ENCODE measurements around the gene FGF21.

Gene FGF21

GRCh38 chr19:48728911-48729664 is 26.2 kb upstream of the FGF21 start:
- DNase-seq (ENCODE audit: low read depth), result no peak

GRCh38 chr19:48731452-48731851 is 23.9 kb upstream of the FGF21 start:
- no peak for DNase-seq (ENCODE audit: low read depth)

GRCh38 chr19:48734625-48735024 is 20.7 kb upstream of the FGF21 start:
- no peak for DNase-seq (ENCODE audit: low read depth)

- DNase-seq (ENCODE audit: low read depth), result no peak
Observed at GRCh38 chr19:48735031-48735615, 20.2 kb upstream of the FGF21 start.

GRCh38 chr19:48737360-48737998 is 17.8 kb upstream of the FGF21 start:
- DNase-seq (ENCODE audit: low read depth), result no peak

- no peak for DNase-seq (ENCODE audit: low read depth)
Observed at GRCh38 chr19:48738557-48739403, 16.5 kb upstream of the FGF21 start.

GRCh38 chr19:48739404-48740163 is 15.7 kb upstream of the FGF21 start:
- DNase-seq (ENCODE audit: low read depth), result no peak

GRCh38 chr19:48740164-48740972 is 15.0 kb upstream of the FGF21 start, which contains the start of gene RASIP1:
Gene RASIP1 (minus strand): TSS chr19:48740610. CDS start chr19:48740282, 328 bp downstream.
- DNase-seq (ENCODE audit: low read depth), result no peak

GRCh38 chr19:48741129-48741999 is 14.0 kb upstream of the FGF21 start:
- no peak for DNase-seq (ENCODE audit: low read depth)

- no peak for DNase-seq (ENCODE audit: low read depth)
Observed at GRCh38 chr19:48742096-48742495, 13.2 kb upstream of the FGF21 start.

GRCh38 chr19:48745208-48745995 is 9.9 kb upstream of the FGF21 start:
- no peak for DNase-seq (ENCODE audit: low read depth)

GRCh38 chr19:48746110-48746509 is 9.2 kb upstream of the FGF21 start:
- no peak for DNase-seq (ENCODE audit: low read depth)

- DNase-seq (ENCODE audit: low read depth), result peak; percentile 70
Observed at GRCh38 chr19:48746738-48747575, 8.4 kb upstream of the FGF21 start, which contains the start of gene IZUMO1. Gene IZUMO1 (minus strand): TSS chr19:48746909. CDS start chr19:48745859, 1,050 bp downstream.

- DNase-seq (ENCODE audit: low read depth), result no peak
Observed at GRCh38 chr19:48749571-48750198, 5.6 kb upstream of the FGF21 start.

GRCh38 chr19:48750351-48750750 is 5.0 kb upstream of the FGF21 start:
- no peak for DNase-seq (ENCODE audit: low read depth)

- DNase-seq (ENCODE audit: low read depth), result no peak
Observed at GRCh38 chr19:48750771-48751504, 4.4 kb upstream of the FGF21 start.

All from non-pigmented ciliary epithelial cell (primary cell).